ENCODE results near the gene LIMCH1. TPM values are rescaled to one million over a fixed set of nuclear protein-coding genes. Genes with fewer than 3 reads are reported as not detected.
A peak's percentile ranks its signal among the peaks of the same experiment; 100 is the strongest.

The LIMCH1 gene
- total RNA-seq, 1 donor from 2014 or later: 87.2 TPM

DNA sequence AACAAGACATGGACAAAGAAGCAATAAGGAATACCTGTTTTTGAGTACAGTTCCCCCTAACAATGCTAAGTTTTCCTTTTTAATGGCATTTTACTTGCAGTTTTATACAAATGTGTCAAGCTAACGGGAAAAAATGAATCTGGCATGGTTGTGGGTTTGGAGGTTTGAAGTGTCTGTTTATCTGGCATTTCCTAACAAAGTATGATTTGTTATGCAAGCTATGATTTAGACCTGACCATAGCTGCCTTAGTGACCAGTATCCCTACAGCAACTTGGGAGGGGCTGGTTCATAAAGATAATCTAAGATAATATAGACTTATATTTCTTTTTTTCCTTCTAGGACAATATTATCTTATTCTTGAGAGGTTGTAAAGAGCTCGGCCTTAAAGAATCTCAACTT lies 60.6 kb downstream of the LIMCH1 start:
- Histone ChIP-seq H3K9ac (ENCODE audit: low read depth in 1 of 3, low read length in 3 of 3) (no peak overlapping the region), H3K27ac (ENCODE audit: low read depth, low read length) (no peak overlapping the region), H3K4me1 (ENCODE audit: control insufficient read depth in 3 of 3, insufficient read depth in 3 of 3, low read length in 3 of 3) (peaks cover 13 to 34% (median 17%) of the 10 kb centered on the region in 3 donors), H3K36me3 (ENCODE audit: control insufficient read depth in 3 of 3, insufficient read depth in 3 of 3, low read length in 3 of 3) (peaks cover 0 to 3% (median 0%) of the 10 kb centered on the region in 3 donors), H3K4me3 (ENCODE audit: low read length in 3 of 3) (no peak overlapping the region), H3K27me3 (ENCODE audit: control insufficient read depth in 3 of 3, insufficient read depth in 3 of 3, low read length in 3 of 3) (no peaks in the 10 kb centered on the region), H3K9me3 (ENCODE audit: control insufficient read depth in 3 of 3, low read length in 3 of 3) (no peaks in the 10 kb centered on the region)

DNA sequence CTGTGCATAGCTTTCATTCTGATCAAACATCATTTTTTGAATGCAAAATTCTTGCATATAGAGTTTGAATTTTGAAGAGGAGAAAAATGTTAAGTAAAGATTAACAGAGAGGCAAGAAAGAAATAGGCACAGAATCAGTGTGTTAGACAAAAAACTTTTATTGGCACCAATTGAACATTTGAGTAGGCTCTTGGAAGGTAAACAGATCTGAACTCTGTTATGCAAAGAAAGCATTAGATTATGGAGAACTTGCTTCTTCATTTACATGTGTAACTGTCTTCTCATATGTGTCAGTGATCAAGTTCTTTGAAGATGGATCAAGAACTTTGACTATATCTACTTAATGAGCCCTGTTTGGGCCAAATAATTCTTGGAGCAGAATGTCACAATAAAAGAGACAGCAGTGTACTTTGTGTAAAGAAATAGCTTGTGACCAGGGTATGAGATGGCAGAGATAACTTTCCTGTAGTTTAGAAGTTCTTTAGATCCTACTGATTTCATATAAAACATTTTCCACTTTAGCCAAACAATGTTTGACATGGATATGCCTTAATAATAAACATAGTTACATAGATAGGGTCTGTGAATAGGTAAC lies 61.3 kb downstream of the LIMCH1 start:
- Histone ChIP-seq H3K36me3 (ENCODE audit: control insufficient read depth in 3 of 3, insufficient read depth in 3 of 3, low read length in 3 of 3) (peaks cover 0 to 3% (median 0%) of the 10 kb centered on the region in 3 donors), H3K4me1 (ENCODE audit: control insufficient read depth in 3 of 3, insufficient read depth in 3 of 3, low read length in 3 of 3) (peaks cover 12 to 29% (median 13%) of the 10 kb centered on the region in 3 donors), H3K27me3 (ENCODE audit: control insufficient read depth in 3 of 3, insufficient read depth in 3 of 3, low read length in 3 of 3) (no peaks in the 10 kb centered on the region), H3K27ac (ENCODE audit: low read depth, low read length) (no peak overlapping the region), H3K9ac (ENCODE audit: low read depth in 1 of 3, low read length in 3 of 3) (no peak overlapping the region), H3K9me3 (ENCODE audit: control insufficient read depth in 3 of 3, low read length in 3 of 3) (no peaks in the 10 kb centered on the region), H3K4me3 (ENCODE audit: low read length in 3 of 3) (no peak overlapping the region)

GRCh38 chr4:41600243-41600912 lies 62.4 kb downstream of the LIMCH1 start:
- Histone ChIP-seq H3K4me1 (ENCODE audit: control insufficient read depth in 3 of 3, insufficient read depth in 3 of 3, low read length in 3 of 3) (peaks cover 6 to 21% (median 7%) of the 10 kb centered on the region in 3 donors), H3K9ac (ENCODE audit: low read depth in 1 of 3, low read length in 3 of 3) (no peak overlapping the region), H3K9me3 (ENCODE audit: control insufficient read depth in 3 of 3, low read length in 3 of 3) (no peaks in the 10 kb centered on the region), H3K27ac (ENCODE audit: low read depth, low read length) (no peak overlapping the region), H3K36me3 (ENCODE audit: control insufficient read depth in 3 of 3, insufficient read depth in 3 of 3, low read length in 3 of 3) (peaks cover 0 to 3% (median 0%) of the 10 kb centered on the region in 3 donors), H3K4me3 (ENCODE audit: low read length in 3 of 3) (no peak overlapping the region), H3K27me3 (ENCODE audit: control insufficient read depth in 3 of 3, insufficient read depth in 3 of 3, low read length in 3 of 3) (no peaks in the 10 kb centered on the region)

DNA sequence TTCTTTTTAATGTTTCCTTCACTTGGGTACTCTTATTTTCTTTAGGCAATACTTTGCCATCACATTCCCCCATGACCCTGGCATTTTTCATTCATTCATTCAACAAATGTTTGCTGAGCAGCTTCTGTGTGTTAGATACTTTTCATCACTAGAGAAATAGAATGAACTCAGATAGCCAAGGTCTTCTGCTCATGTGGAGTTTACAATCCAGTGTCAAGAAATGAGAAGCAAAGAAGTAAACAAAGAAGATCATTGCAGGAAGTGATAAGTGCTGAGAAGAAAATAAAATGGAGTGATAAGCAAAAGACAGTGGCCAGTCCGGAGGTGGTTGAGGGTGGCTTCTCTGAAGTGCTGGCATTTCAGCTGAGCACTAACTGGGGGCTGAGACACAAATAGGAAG lies 63.1 kb downstream of the LIMCH1 start:
- Histone ChIP-seq H3K4me3 (ENCODE audit: low read length in 3 of 3) (no peak overlapping the region), H3K9ac (ENCODE audit: low read depth in 1 of 3, low read length in 3 of 3) (no peak overlapping the region), H3K9me3 (ENCODE audit: control insufficient read depth in 3 of 3, low read length in 3 of 3) (no peaks in the 10 kb centered on the region), H3K4me1 (ENCODE audit: control insufficient read depth in 3 of 3, insufficient read depth in 3 of 3, low read length in 3 of 3) (peaks cover 4 to 21% (median 6%) of the 10 kb centered on the region in 3 donors), H3K27me3 (ENCODE audit: control insufficient read depth in 3 of 3, insufficient read depth in 3 of 3, low read length in 3 of 3) (no peaks in the 10 kb centered on the region), H3K27ac (ENCODE audit: low read depth, low read length) (no peak overlapping the region), H3K36me3 (ENCODE audit: control insufficient read depth in 3 of 3, insufficient read depth in 3 of 3, low read length in 3 of 3) (peaks cover 0 to 3% (median 3%) of the 10 kb centered on the region in 3 donors)

DNA sequence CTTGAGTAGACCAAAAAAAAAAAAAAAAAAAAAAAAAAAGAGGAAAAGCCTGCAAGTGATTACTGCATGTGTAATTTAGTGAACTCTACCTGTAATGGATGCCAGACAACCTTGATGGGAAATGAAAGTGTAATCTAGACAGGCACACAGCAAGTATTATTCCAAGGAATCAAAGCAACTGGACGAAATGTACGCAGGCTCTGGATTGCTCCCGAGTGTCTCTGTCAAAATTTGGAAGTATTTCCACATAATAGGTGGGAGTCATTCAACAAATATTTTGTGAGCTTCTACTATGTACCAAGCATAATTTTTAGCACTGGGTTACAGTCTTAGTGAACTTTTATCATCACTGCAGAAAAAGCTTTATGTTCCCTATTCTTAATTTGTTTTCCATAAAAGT lies 64.2 kb downstream of the LIMCH1 start:
- no peaks in the 10 kb centered on the region for H3K27me3 ChIP-seq (ENCODE audit: control insufficient read depth in 3 of 3, insufficient read depth in 3 of 3, low read length in 3 of 3)
- no peak overlapping the region for H3K27ac ChIP-seq (ENCODE audit: low read depth, low read length)
- H3K4me1 ChIP-seq (ENCODE audit: control insufficient read depth in 3 of 3, insufficient read depth in 3 of 3, low read length in 3 of 3): peaks cover 4 to 21% (median 6%) of the 10 kb centered on the region in 3 donors

GRCh38 chr4:41602886-41603498 lies 65.0 kb downstream of the LIMCH1 start:
- no peak overlapping the region for H3K27ac ChIP-seq (ENCODE audit: low read depth, low read length)
- H3K9ac ChIP-seq (ENCODE audit: low read depth in 1 of 3, low read length in 3 of 3): no peak overlapping the region
- H3K9me3 ChIP-seq (ENCODE audit: control insufficient read depth in 3 of 3, low read length in 3 of 3): no peaks in the 10 kb centered on the region
- H3K27me3 ChIP-seq (ENCODE audit: control insufficient read depth in 3 of 3, insufficient read depth in 3 of 3, low read length in 3 of 3): no peaks in the 10 kb centered on the region
- no peak overlapping the region for H3K4me3 ChIP-seq (ENCODE audit: low read length in 3 of 3)
- peaks cover under 1 to 12% (median 9%) of the 10 kb centered on the region in 3 donors for H3K36me3 ChIP-seq (ENCODE audit: control insufficient read depth in 3 of 3, insufficient read depth in 3 of 3, low read length in 3 of 3)
- peaks cover 4 to 19% (median 6%) of the 10 kb centered on the region in 3 donors for H3K4me1 ChIP-seq (ENCODE audit: control insufficient read depth in 3 of 3, insufficient read depth in 3 of 3, low read length in 3 of 3)

More for the DNA sequence above, 64.2 kb downstream of the LIMCH1 start:
- H3K36me3 ChIP-seq (ENCODE audit: control insufficient read depth in 3 of 3, insufficient read depth in 3 of 3, low read length in 3 of 3): peaks cover 0 to 4% (median 3%) of the 10 kb centered on the region in 3 donors
- H3K9me3 ChIP-seq (ENCODE audit: control insufficient read depth in 3 of 3, low read length in 3 of 3): no peaks in the 10 kb centered on the region
- H3K4me3 ChIP-seq (ENCODE audit: low read length in 3 of 3): no peak overlapping the region
- no peak overlapping the region for H3K9ac ChIP-seq (ENCODE audit: low read depth in 1 of 3, low read length in 3 of 3)

GRCh38 chr4:41609851-41610250 lies 71.9 kb downstream of the LIMCH1 start:
- H3K9ac ChIP-seq (ENCODE audit: low read depth in 1 of 3, low read length in 3 of 3): no peak overlapping the region
- H3K27ac ChIP-seq (ENCODE audit: low read depth, low read length): no peak overlapping the region
- peaks cover 10 to 13% (median 12%) of the 10 kb centered on the region in 3 donors for H3K4me1 ChIP-seq (ENCODE audit: control insufficient read depth in 3 of 3, insufficient read depth in 3 of 3, low read length in 3 of 3)
- no peaks in the 10 kb centered on the region for H3K9me3 ChIP-seq (ENCODE audit: control insufficient read depth in 3 of 3, low read length in 3 of 3)
- H3K27me3 ChIP-seq (ENCODE audit: control insufficient read depth in 3 of 3, insufficient read depth in 3 of 3, low read length in 3 of 3): no peaks in the 10 kb centered on the region
- peaks cover 7 to 25% (median 23%) of the 10 kb centered on the region in 3 donors for H3K36me3 ChIP-seq (ENCODE audit: control insufficient read depth in 3 of 3, insufficient read depth in 3 of 3, low read length in 3 of 3)
- no peak overlapping the region for H3K4me3 ChIP-seq (ENCODE audit: low read length in 3 of 3)

- H3K27ac ChIP-seq (ENCODE audit: low read depth, low read length): no peak overlapping the region
- no peaks in the 10 kb centered on the region for H3K9me3 ChIP-seq (ENCODE audit: control insufficient read depth in 3 of 3, low read length in 3 of 3)
- peaks cover 10 to 13% (median 12%) of the 10 kb centered on the region in 3 donors for H3K4me1 ChIP-seq (ENCODE audit: control insufficient read depth in 3 of 3, insufficient read depth in 3 of 3, low read length in 3 of 3)
- no peak overlapping the region for H3K4me3 ChIP-seq (ENCODE audit: low read length in 3 of 3)
- no peaks in the 10 kb centered on the region for H3K27me3 ChIP-seq (ENCODE audit: control insufficient read depth in 3 of 3, insufficient read depth in 3 of 3, low read length in 3 of 3)
- no peak overlapping the region for H3K9ac ChIP-seq (ENCODE audit: low read depth in 1 of 3, low read length in 3 of 3)
- peaks cover 7 to 25% (median 23%) of the 10 kb centered on the region in 3 donors for H3K36me3 ChIP-seq (ENCODE audit: control insufficient read depth in 3 of 3, insufficient read depth in 3 of 3, low read length in 3 of 3)
Observed at GRCh38 chr4:41610474-41610873, 72.5 kb downstream of the LIMCH1 start.

DNA sequence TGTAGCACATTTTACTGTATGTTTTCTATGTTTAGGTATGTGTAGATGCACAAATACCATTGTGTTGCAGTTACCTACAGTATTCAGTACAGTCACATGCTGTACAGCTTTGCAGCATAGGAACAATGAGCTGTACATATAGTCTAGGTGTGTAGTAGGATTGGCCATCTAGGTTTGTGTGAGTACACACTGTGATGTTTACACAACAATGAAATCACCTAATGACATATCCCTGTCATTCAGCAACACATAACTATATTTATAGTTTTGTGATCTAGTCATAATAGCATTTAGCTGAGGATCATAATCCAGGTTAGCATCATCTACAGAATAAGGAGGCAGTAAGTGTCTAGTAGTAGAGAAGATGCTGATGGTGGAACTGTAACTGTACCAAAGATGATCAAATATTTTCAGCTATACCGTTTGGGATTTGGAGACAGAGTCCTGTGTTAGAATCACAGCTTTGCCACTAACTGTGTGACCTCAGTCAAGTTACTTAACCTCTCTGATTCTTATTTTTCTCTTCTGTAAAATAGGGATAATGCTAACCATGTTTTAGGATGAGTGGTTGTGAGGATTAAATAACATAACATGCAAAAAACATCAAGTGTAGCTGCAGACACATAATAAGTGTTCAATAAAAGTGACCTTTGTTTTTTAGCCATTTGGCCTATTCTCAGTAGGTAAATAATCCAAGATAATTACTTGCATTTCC lies 73.3 kb downstream of the LIMCH1 start:
- Histone ChIP-seq H3K4me3 (ENCODE audit: low read length in 3 of 3) (no peak overlapping the region), H3K36me3 (ENCODE audit: control insufficient read depth in 3 of 3, insufficient read depth in 3 of 3, low read length in 3 of 3) (peaks cover 7 to 25% (median 19%) of the 10 kb centered on the region in 3 donors), H3K4me1 (ENCODE audit: control insufficient read depth in 3 of 3, insufficient read depth in 3 of 3, low read length in 3 of 3) (peaks cover 10 to 13% (median 12%) of the 10 kb centered on the region in 3 donors), H3K9ac (ENCODE audit: low read depth in 1 of 3, low read length in 3 of 3) (no peak overlapping the region), H3K9me3 (ENCODE audit: control insufficient read depth in 3 of 3, low read length in 3 of 3) (no peaks in the 10 kb centered on the region), H3K27me3 (ENCODE audit: control insufficient read depth in 3 of 3, insufficient read depth in 3 of 3, low read length in 3 of 3) (no peaks in the 10 kb centered on the region), H3K27ac (ENCODE audit: low read depth, low read length) (peak overlapping the region; percentile 26)

Measured in skeletal muscle tissue (tissue), 4 donors.